Thyroid gland (tissue), 4 donors: ENCODE results near the gene VWA3A.

ENCODE experiments used
- POLR2A ChIP-seq, 2 donors: fragments of 450-650 bp; IDR thresholded peaks; one replicate each; pipeline ENCODE4 v1.6.1; 2017; ENCODE audit warnings: antibody characterized with exemption in 2 of 2, mild to moderate bottlenecking in 2 of 2, moderate library complexity in 1 of 2
- TF ChIP-seq, protein P1 (sequence below), 6 experiments: fragments of 200-600 bp in 3 of 6; fragments of 450-650 bp in 3 of 6; sonication (generic) in 3 of 6; IDR thresholded peaks; one replicate each; pipeline ENCODE4 v1.5.1; 2016 to 2019; ENCODE audit warnings: antibody characterized with exemption in 6 of 6, mild to moderate bottlenecking in 2 of 6, inconsistent platforms in 1 of 6, moderate library complexity in 1 of 6

GRCh38 chr16:22093996-22094395, 1.7 kb downstream of the VWA3A start:
- TF ChIP-seq, protein P1, sequence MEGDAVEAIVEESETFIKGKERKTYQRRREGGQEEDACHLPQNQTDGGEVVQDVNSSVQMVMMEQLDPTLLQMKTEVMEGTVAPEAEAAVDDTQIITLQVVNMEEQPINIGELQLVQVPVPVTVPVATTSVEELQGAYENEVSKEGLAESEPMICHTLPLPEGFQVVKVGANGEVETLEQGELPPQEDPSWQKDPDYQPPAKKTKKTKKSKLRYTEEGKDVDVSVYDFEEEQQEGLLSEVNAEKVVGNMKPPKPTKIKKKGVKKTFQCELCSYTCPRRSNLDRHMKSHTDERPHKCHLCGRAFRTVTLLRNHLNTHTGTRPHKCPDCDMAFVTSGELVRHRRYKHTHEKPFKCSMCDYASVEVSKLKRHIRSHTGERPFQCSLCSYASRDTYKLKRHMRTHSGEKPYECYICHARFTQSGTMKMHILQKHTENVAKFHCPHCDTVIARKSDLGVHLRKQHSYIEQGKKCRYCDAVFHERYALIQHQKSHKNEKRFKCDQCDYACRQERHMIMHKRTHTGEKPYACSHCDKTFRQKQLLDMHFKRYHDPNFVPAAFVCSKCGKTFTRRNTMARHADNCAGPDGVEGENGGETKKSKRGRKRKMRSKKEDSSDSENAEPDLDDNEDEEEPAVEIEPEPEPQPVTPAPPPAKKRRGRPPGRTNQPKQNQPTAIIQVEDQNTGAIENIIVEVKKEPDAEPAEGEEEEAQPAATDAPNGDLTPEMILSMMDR (IDR thresholded peaks at IDR 0.05): no peak
- TF ChIP-seq POLR2A (IDR thresholded peaks at IDR 0.05): no peak
